Transverse colon (tissue), 4 donors: ENCODE results near the gene WWOX.

Source experiments
- POLR2A ChIP-seq: fragments of 450-650 bp; IDR thresholded peaks from one replicate; pipeline ENCODE4 v1.6.1; 2016; ENCODE audit warnings: antibody characterized with exemption, mild to moderate bottlenecking, moderate library complexity
- POLR2AphosphoS5 ChIP-seq, 3 donors: sonication (generic); formaldehyde crosslinking; IDR thresholded peaks; one replicate each; pipeline ENCODE4 v1.6.1; 2016; ENCODE audit warnings: antibody characterized with exemption in 3 of 3
- TF ChIP-seq, protein P1 (sequence below), 5 experiments: fragments of 200-600 bp in 3 of 5; fragments of 450-650 bp in 2 of 5; sonication (generic) in 3 of 5; IDR thresholded peaks; 1 replicate in 2 of 5; 2 replicates in 3 of 5; pipeline ENCODE4 v1.5.1; 2016 to 2017; ENCODE audit warnings: antibody characterized with exemption in 5 of 5, inconsistent platforms in 3 of 5, mild to moderate bottlenecking in 2 of 5, moderate library complexity in 1 of 5

DNA sequence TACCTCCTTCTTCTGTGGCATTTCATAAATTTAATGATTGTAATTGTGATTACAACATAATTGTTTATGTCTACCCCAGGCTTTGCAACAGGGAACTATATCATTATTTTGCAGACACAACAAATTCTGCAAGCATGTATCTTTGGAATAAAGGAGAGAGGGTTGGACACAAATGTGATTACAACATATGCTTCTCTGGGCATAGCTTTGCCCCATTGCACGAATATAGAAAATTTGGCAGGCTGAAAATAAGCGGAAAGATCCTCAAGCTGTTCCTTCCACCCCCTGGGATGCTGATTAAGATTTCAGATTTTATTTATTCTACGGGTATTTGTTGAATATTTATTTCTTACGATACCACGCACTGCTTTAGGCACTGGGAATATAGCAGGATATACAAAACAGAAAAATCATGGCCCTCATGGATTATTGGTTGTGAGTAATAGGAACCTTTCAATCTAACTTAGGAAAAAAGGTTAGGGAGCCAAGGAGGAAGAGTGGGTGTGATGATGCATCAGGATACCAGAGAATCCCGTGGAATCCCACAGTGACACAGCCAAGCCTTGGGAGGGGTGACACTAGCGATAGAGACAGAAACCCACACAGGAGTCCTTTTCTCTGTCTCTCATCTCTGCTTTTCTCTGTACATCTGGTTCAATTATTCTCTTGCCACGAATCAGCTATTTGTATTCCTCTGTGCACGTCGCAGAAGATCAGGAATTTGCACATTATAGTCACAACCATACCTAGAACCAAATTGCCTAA lies 980.4 kb downstream of the WWOX start:
- TF ChIP-seq, protein P1, sequence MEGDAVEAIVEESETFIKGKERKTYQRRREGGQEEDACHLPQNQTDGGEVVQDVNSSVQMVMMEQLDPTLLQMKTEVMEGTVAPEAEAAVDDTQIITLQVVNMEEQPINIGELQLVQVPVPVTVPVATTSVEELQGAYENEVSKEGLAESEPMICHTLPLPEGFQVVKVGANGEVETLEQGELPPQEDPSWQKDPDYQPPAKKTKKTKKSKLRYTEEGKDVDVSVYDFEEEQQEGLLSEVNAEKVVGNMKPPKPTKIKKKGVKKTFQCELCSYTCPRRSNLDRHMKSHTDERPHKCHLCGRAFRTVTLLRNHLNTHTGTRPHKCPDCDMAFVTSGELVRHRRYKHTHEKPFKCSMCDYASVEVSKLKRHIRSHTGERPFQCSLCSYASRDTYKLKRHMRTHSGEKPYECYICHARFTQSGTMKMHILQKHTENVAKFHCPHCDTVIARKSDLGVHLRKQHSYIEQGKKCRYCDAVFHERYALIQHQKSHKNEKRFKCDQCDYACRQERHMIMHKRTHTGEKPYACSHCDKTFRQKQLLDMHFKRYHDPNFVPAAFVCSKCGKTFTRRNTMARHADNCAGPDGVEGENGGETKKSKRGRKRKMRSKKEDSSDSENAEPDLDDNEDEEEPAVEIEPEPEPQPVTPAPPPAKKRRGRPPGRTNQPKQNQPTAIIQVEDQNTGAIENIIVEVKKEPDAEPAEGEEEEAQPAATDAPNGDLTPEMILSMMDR (IDR thresholded peaks at IDR 0.05) = no peak
- no peak for TF ChIP-seq POLR2A
- TF ChIP-seq POLR2AphosphoS5 (IDR thresholded peaks at IDR 0.05) = no peak
